HEK293 (cell line): ENCODE data around the gene CIAO2A.

ENCODE experiments used
- BCL11A ChIP-seq: fragments of 450-650 bp; formaldehyde crosslinking; IDR thresholded peaks from 2 replicates; pipeline ENCODE4 v1.5.1; 2016; ENCODE audit warnings: low read depth, missing biosample characterization, missing genetic modification characterization
- ZNF121 ChIP-seq: fragments of 450-650 bp; formaldehyde crosslinking; IDR thresholded peaks from 2 replicates; pipeline ENCODE4 v1.5.1; 2016; ENCODE audit warnings: missing biosample characterization, missing genetic modification characterization
- ZNF223 ChIP-seq: fragments of 450-650 bp; formaldehyde crosslinking; IDR thresholded peaks from 2 replicates; pipeline ENCODE4 v1.5.1; 2016; ENCODE audit warnings: missing biosample characterization, missing genetic modification characterization
- ZNF24 ChIP-seq: fragments of 450-650 bp; formaldehyde crosslinking; IDR thresholded peaks from 2 replicates; pipeline ENCODE4 v1.5.1; 2016; ENCODE audit warnings: missing biosample characterization, missing genetic modification characterization
- ZNF274 ChIP-seq, 2 experiments: fragments of 200-500 bp in 1 of 2; fragments of 450-650 bp in 1 of 2; sonication (Bioruptor generic) in 1 of 2; formaldehyde crosslinking in 1 of 2; IDR thresholded peaks; 2 replicates each; pipeline versions ENCODE4 v1.5.1 to v1.6.1; 2014 to 2016; ENCODE audit warnings: borderline replicate concordance in 1 of 2, inconsistent platforms in 1 of 2, low read length in 1 of 2, missing biosample characterization in 1 of 2, missing genetic modification characterization in 1 of 2
- ZNF292 ChIP-seq: fragments of 450-650 bp; formaldehyde crosslinking; IDR thresholded peaks from 2 replicates; pipeline ENCODE4 v1.5.1; 2016; ENCODE audit warnings: low read depth, missing biosample characterization, missing genetic modification characterization, borderline replicate concordance
- ZNF658 ChIP-seq: fragments of 450-650 bp; formaldehyde crosslinking; IDR thresholded peaks from 2 replicates; pipeline ENCODE4; 2016; ENCODE audit warnings: missing biosample characterization, missing genetic modification characterization
- ZNF677 ChIP-seq: fragments of 450-650 bp; IDR thresholded peaks from 2 replicates; pipeline ENCODE4 v1.5.0; 2018; ENCODE audit warnings: missing biosample characterization, mild to moderate bottlenecking, missing genetic modification characterization, moderate library complexity
- ZNF76 ChIP-seq: fragments of 450-650 bp; formaldehyde crosslinking; IDR thresholded peaks from 2 replicates; pipeline ENCODE4; 2016; ENCODE audit warnings: low read depth, missing biosample characterization, missing genetic modification characterization, borderline replicate concordance
- ZSCAN16 ChIP-seq: fragments of 450-650 bp; formaldehyde crosslinking; IDR thresholded peaks from 2 replicates; pipeline ENCODE4 v1.5.1; 2016; ENCODE audit warnings: missing biosample characterization, missing genetic modification characterization
- TF ChIP-seq, protein P1 (sequence below): fragments of 450-650 bp; formaldehyde crosslinking; IDR thresholded peaks from 2 replicates; pipeline ENCODE4 v1.5.1; 2016; ENCODE audit warnings: missing biosample characterization, missing genetic modification characterization
- TF ChIP-seq, protein P2 (sequence below): fragments of 450-650 bp; formaldehyde crosslinking; IDR thresholded peaks from 2 replicates; pipeline ENCODE4 v1.5.1; 2016; ENCODE audit warnings: missing biosample characterization, missing genetic modification characterization
- TF ChIP-seq, protein P3 (sequence below): fragments of 450-650 bp; formaldehyde crosslinking; IDR thresholded peaks from 2 replicates; pipeline ENCODE4 v1.5.1; 2016; ENCODE audit warnings: missing biosample characterization, missing genetic modification characterization

DNA sequence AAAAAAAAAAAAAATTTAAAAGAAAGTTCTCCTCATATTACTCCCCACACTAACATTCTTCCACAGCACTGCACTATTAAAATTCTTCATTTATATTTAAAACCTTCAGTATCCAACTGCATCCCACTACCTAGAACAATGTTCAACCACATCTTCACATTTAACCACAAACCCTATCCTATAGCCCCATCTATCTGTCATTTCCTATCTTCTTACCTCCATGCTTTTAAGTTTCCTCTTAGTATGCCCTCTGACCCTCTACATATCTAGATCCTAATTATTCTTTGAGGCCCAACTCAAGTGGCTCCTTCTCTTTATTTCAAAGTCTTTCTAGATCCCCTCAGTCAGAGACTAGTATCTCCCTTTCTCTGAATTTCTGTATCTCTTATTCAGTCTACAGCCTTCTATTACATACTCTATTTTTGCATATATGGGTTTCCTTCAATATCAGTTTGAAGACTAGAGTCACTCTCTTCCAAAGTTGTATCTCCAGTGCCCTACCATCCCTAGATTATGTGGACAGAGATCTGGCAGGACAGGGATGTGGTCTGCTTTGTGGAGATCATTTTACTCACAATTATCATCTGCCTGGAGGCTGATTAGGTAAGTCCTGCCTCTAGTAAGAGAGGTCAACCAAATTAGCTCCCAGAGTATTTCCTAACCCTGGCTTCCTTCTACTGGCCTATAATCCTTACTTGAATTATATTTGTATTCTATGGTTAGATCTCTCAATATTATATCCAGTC, 1.4 kb downstream of the CIAO2A start:
- TF ChIP-seq ZNF292 (tag by site-specific recombination): no peak
- TF ChIP-seq, protein P1, sequence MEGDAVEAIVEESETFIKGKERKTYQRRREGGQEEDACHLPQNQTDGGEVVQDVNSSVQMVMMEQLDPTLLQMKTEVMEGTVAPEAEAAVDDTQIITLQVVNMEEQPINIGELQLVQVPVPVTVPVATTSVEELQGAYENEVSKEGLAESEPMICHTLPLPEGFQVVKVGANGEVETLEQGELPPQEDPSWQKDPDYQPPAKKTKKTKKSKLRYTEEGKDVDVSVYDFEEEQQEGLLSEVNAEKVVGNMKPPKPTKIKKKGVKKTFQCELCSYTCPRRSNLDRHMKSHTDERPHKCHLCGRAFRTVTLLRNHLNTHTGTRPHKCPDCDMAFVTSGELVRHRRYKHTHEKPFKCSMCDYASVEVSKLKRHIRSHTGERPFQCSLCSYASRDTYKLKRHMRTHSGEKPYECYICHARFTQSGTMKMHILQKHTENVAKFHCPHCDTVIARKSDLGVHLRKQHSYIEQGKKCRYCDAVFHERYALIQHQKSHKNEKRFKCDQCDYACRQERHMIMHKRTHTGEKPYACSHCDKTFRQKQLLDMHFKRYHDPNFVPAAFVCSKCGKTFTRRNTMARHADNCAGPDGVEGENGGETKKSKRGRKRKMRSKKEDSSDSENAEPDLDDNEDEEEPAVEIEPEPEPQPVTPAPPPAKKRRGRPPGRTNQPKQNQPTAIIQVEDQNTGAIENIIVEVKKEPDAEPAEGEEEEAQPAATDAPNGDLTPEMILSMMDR (tag by site-specific recombination): peak; percentile 30; the same call in 1 of the 2 replicates
- TF ChIP-seq, protein P2, sequence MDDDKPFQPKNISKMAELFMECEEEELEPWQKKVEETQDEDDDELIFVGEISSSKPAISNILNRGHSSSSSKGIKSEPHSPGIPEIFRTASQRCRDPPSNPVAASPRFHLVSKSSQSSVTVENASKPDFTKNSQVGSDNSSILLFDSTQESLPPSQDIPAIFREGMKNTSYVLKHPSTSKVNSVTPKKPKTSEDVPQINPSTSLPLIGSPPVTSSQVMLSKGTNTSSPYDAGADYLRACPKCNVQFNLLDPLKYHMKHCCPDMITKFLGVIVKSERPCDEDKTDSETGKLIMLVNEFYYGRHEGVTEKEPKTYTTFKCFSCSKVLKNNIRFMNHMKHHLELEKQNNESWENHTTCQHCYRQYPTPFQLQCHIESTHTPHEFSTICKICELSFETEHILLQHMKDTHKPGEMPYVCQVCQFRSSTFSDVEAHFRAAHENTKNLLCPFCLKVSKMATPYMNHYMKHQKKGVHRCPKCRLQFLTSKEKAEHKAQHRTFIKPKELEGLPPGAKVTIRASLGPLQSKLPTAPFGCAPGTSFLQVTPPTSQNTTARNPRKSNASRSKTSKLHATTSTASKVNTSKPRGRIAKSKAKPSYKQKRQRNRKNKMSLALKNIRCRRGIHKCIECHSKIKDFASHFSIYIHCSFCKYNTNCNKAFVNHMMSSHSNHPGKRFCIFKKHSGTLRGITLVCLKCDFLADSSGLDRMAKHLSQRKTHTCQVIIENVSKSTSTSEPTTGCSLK (tag by site-specific recombination): no peak
- no peak for TF ChIP-seq ZNF121
- no peak for TF ChIP-seq BCL11A
- no peak for TF ChIP-seq ZNF223 (tag by site-specific recombination)
- TF ChIP-seq ZNF76 (tag by site-specific recombination): no peak
- TF ChIP-seq, protein P3, sequence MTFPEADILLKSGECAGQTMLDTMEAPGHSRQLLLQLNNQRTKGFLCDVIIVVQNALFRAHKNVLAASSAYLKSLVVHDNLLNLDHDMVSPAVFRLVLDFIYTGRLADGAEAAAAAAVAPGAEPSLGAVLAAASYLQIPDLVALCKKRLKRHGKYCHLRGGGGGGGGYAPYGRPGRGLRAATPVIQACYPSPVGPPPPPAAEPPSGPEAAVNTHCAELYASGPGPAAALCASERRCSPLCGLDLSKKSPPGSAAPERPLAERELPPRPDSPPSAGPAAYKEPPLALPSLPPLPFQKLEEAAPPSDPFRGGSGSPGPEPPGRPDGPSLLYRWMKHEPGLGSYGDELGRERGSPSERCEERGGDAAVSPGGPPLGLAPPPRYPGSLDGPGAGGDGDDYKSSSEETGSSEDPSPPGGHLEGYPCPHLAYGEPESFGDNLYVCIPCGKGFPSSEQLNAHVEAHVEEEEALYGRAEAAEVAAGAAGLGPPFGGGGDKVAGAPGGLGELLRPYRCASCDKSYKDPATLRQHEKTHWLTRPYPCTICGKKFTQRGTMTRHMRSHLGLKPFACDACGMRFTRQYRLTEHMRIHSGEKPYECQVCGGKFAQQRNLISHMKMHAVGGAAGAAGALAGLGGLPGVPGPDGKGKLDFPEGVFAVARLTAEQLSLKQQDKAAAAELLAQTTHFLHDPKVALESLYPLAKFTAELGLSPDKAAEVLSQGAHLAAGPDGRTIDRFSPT: no peak
- no peak for TF ChIP-seq ZSCAN16 (tag by site-specific recombination)
- TF ChIP-seq ZNF24: no peak
- no peak for TF ChIP-seq ZNF274 (IDR thresholded peaks at IDR 0.05; ENCODE audit: low read length)
- no peak for TF ChIP-seq ZNF274 (tag by site-specific recombination; IDR thresholded peaks at IDR 0.05; ENCODE audit: borderline replicate concordance)
- no peak for TF ChIP-seq ZNF658
- TF ChIP-seq ZNF677 (tag by site-specific recombination): no peak
